Stimulated activated CD8-positive, alpha-beta memory T cell treated with anti-CD3 and anti-CD28 coated beads, Interleukin-2, amount 100 ng/mL, for 1 hour (primary cell): ENCODE measurements around the gene KCNMA1.

Experiments
- DNase-seq, 2 donors: peaks; one replicate each; pipeline ENCODE4 v3.0.0-alpha.2; 2020; ENCODE audit warnings: low read depth in 2 of 2

KCNMA1 gene

GRCh38 chr10:77157248-77158019 is 480.2 kb downstream of the KCNMA1 start:
- no peak for DNase-seq

GRCh38 chr10:77156406-77156879 is 481.2 kb downstream of the KCNMA1 start:
- no peak for DNase-seq

- DNase-seq = no peak
Observed at GRCh38 chr10:77152256-77152655, 485.4 kb downstream of the KCNMA1 start.

- DNase-seq = no peak
Observed at GRCh38 chr10:77151408-77151807, 486.2 kb downstream of the KCNMA1 start.

- no peak for DNase-seq
Observed at GRCh38 chr10:77149706-77150105, 487.9 kb downstream of the KCNMA1 start.

GRCh38 chr10:77149001-77149400 is 488.6 kb downstream of the KCNMA1 start:
- no peak for DNase-seq

- no peak for DNase-seq
Observed at GRCh38 chr10:77147871-77148270, 489.7 kb downstream of the KCNMA1 start.

GRCh38 chr10:77146712-77147336 is 490.8 kb downstream of the KCNMA1 start:
- DNase-seq = no peak

- no peak for DNase-seq
Observed at GRCh38 chr10:77144656-77145055, 493.0 kb downstream of the KCNMA1 start.

- no peak for DNase-seq
Observed at GRCh38 chr10:77139252-77140160, 498.1 kb downstream of the KCNMA1 start.

GRCh38 chr10:77138541-77138940 is 499.1 kb downstream of the KCNMA1 start:
- no peak for DNase-seq

- DNase-seq = no peak
Observed at GRCh38 chr10:77135555-77135954, 502.1 kb downstream of the KCNMA1 start.

- no peak for DNase-seq
Observed at GRCh38 chr10:77131214-77131613, 506.4 kb downstream of the KCNMA1 start.

GRCh38 chr10:77127243-77127642 is 510.4 kb downstream of the KCNMA1 start:
- DNase-seq = no peak

- DNase-seq = no peak
Observed at GRCh38 chr10:77125231-77125630, 512.4 kb downstream of the KCNMA1 start.

GRCh38 chr10:77123330-77123729 is 514.3 kb downstream of the KCNMA1 start:
- DNase-seq = no peak

- no peak for DNase-seq
Observed at GRCh38 chr10:77121829-77122228, 515.8 kb downstream of the KCNMA1 start.

- DNase-seq = no peak
Observed at GRCh38 chr10:77120666-77121376, 516.8 kb downstream of the KCNMA1 start.

GRCh38 chr10:77120012-77120411 is 517.6 kb downstream of the KCNMA1 start:
- DNase-seq = no peak

- DNase-seq = no peak
Observed at GRCh38 chr10:77118603-77119282, 518.9 kb downstream of the KCNMA1 start.

- no peak for DNase-seq
Observed at GRCh38 chr10:77117501-77117900, 520.1 kb downstream of the KCNMA1 start.
